Smooth muscle cell (in vitro differentiated cells): ENCODE results near the gene ZNRF3. TPM values are rescaled to one million over a fixed set of nuclear protein-coding genes. Genes with fewer than 3 reads are reported as not detected.

Experiments
- DNase-seq: peaks from one replicate; lab custom pipeline; 2025; ENCODE audit not compliant: unreplicated experiment; lab: John Stamatoyannopoulos, UW
- H2AFZ ChIP-seq: fragments of 200-600 bp; sonication (generic); 2 replicates; pipeline ENCODE4 v1.6.0; 2016; ENCODE audit warnings: antibody characterized with exemption, low read depth, mild to moderate bottlenecking
- H3F3A ChIP-seq: fragments of 200-600 bp; sonication (generic); 2 replicates; pipeline ENCODE4 v1.6.0; 2017; ENCODE audit warnings: antibody characterized with exemption, low read depth
- H3K27ac ChIP-seq: fragments of 200-600 bp; sonication (generic); 2 replicates; pipeline ENCODE4 v1.5.1; 2016; ENCODE audit warnings: low read depth, mild to moderate bottlenecking
- H3K27me3 ChIP-seq: fragments of 200-600 bp; sonication (generic); 2 replicates; pipeline ENCODE4 v1.6.1; 2016; ENCODE audit warnings: low read depth, mild to moderate bottlenecking
- H3K36me3 ChIP-seq: fragments of 200-600 bp; sonication (generic); 2 replicates; pipeline ENCODE4 v1.5.1; 2016; ENCODE audit warnings: low read depth
- H3K4me1 ChIP-seq: fragments of 200-600 bp; sonication (generic); 2 replicates; pipeline ENCODE4 v1.5.1; 2016; ENCODE audit warnings: low read depth
- H3K4me2 ChIP-seq: fragments of 200-600 bp; sonication (generic); 2 replicates; pipeline ENCODE4 v1.6.0; 2016; ENCODE audit warnings: mild to moderate bottlenecking
- H3K4me3 ChIP-seq: fragments of 200-600 bp; sonication (generic); 2 replicates; pipeline ENCODE4 v1.5.1; 2016; ENCODE audit warnings: mild to moderate bottlenecking
- H3K79me2 ChIP-seq: fragments of 200-600 bp; sonication (generic); 2 replicates; pipeline ENCODE4 v1.6.0; 2016; ENCODE audit warnings: low read depth, mild to moderate bottlenecking
- H3K9ac ChIP-seq: fragments of 200-600 bp; sonication (generic); 2 replicates; pipeline ENCODE4 v1.6.0; 2016; ENCODE audit warnings: low read depth
- H3K9me3 ChIP-seq: fragments of 200-600 bp; sonication (generic); replicated peaks from 2 replicates; pipeline ENCODE4 v1.5.1; 2016; ENCODE audit warnings: low read depth
- H4K20me1 ChIP-seq: fragments of 200-600 bp; sonication (generic); 2 replicates; pipeline ENCODE4 v1.6.0; 2016; ENCODE audit warnings: low read depth
- WGBS: methylation state at CpG from one replicate; pipeline ENCODE4 v1.1.7; 2016; ENCODE audit warnings: low lambda C conversion rate; 5-methylcytosine and 5-hydroxymethylcytosine counted together
- polyA plus RNA-seq: library from polyadenylated mRNA; unstranded; fragments of >200 nt; fragmentation: Nextera tagmentation; extraction: Ambion mirVana; gene quantifications from 2 replicates; pipeline ENCODE4 v1.2.1, GENCODE V29; 2016
- total RNA-seq: library from RNA; depleted of rRNA; stranded (reverse); fragments of >200 nt; gene quantifications from 2 replicates; pipeline ENCODE4 v1.2.3, GENCODE V29; 2014
- TF ChIP-seq, protein P1 (sequence below): fragments of 200-600 bp; sonication (generic); IDR thresholded peaks from 2 replicates; pipeline ENCODE4 v1.5.1; 2017; ENCODE audit warnings: borderline replicate concordance, mild to moderate bottlenecking, antibody characterized with exemption; ENCODE audit not compliant: insufficient read depth, poor library complexity, severe bottlenecking

Gene ZNRF3
- total and polyA plus RNA-seq, 2 experiments from 2014 or later: 4.7 to 5.5 TPM

DNA sequence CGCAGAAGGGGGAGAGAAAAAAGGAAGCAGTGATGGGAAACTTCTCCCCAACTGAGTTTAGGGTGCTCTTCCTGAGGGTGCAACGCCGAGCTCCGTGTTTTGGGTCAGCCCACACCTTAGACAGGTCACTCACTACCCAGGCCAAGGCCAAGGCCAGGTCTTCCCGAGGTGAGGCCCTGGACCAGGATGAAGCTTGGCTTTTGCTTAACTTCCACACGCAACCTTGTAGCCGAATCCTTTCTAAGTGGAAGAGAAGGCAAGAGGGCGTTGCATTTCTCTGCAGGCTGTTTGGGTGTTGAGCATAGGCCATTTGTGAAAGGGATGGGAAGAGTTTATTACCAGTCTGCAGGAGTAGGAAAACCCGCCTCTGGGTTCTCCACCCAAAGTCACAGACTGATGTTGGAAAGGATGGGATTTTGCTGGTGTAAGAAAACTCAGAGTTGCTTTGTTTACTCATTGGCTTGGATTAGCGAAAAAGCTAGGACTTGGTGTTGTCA, 191.0 kb downstream of the ZNRF3 start:
- H3K27ac ChIP-seq: no peak overlapping the region
- H3K4me3 ChIP-seq: peak overlapping the region; percentile 72
- TF ChIP-seq, protein P1, sequence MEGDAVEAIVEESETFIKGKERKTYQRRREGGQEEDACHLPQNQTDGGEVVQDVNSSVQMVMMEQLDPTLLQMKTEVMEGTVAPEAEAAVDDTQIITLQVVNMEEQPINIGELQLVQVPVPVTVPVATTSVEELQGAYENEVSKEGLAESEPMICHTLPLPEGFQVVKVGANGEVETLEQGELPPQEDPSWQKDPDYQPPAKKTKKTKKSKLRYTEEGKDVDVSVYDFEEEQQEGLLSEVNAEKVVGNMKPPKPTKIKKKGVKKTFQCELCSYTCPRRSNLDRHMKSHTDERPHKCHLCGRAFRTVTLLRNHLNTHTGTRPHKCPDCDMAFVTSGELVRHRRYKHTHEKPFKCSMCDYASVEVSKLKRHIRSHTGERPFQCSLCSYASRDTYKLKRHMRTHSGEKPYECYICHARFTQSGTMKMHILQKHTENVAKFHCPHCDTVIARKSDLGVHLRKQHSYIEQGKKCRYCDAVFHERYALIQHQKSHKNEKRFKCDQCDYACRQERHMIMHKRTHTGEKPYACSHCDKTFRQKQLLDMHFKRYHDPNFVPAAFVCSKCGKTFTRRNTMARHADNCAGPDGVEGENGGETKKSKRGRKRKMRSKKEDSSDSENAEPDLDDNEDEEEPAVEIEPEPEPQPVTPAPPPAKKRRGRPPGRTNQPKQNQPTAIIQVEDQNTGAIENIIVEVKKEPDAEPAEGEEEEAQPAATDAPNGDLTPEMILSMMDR: no peak
- 64% methylated on average over 10 of the region's 10 CpGs for WGBS
- peaks cover 14% of the 10 kb centered on the region for H3K4me1 ChIP-seq
- no peaks in the 10 kb centered on the region for H3F3A ChIP-seq
- H3K9me3 ChIP-seq: no peaks in the 10 kb centered on the region
- no peaks in the 10 kb centered on the region for H4K20me1 ChIP-seq
- H3K4me2 ChIP-seq: peak overlapping the region; percentile 95
- DNase-seq: no peak
- peaks cover 26% of the 10 kb centered on the region for H3K27me3 ChIP-seq
- no peak overlapping the region for H3K9ac ChIP-seq
- H3K79me2 ChIP-seq: no peaks in the 10 kb centered on the region
- no peaks in the 10 kb centered on the region for H3K36me3 ChIP-seq
- no peak overlapping the region for H2AFZ ChIP-seq

DNA sequence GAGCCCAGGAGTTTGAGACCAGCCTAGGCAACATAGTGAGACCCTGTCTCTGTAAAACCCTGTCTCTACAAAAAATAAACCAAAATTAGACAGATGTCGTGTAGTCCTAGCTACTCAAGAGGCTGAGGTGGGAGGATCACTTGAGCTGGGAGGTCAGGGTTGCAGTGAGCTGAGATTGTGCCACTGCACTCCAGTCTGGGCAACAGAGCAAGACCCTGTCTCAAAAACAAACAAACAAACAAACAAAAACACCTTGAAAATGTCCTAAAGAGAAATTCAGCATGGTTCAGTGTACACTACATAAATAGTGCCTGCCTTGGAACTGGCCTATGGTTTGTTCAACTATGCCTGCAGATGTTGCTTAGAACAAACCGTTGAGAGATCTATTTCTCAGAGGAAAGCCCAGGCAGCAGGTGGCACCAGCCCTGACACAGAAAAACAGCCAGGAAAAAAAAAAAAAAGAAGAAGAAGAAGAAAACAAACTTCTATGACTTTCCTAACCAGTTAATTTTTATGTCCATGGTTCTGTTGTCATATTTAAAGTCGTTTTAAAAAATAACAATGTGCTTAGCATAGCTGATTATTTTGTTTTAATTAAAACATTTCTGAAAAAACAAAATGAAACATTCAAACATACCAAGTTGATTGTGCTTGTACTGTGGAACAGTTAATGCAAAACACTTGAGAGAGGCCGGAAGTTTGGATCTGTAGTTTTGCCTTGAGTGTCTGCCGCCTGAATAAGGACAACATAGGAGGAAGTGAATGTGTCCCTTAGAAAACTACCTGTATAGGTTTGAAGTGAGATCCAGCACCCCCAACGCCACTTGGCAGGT, 194.9 kb downstream of the ZNRF3 start:
- no peaks in the 10 kb centered on the region for H3K36me3 ChIP-seq
- H3K4me2 ChIP-seq: no peak overlapping the region
- peaks cover 4% of the 10 kb centered on the region for H3K27me3 ChIP-seq
- no peak overlapping the region for H2AFZ ChIP-seq
- H3K4me1 ChIP-seq: peaks cover 3% of the 10 kb centered on the region
- H3K4me3 ChIP-seq: no peak overlapping the region
- no peak overlapping the region for H3K9ac ChIP-seq
- peaks cover 5% of the 10 kb centered on the region for H3K79me2 ChIP-seq
- TF ChIP-seq, protein P1: no peak
- no peaks in the 10 kb centered on the region for H3K9me3 ChIP-seq
- WGBS: 94% methylated on average over 6 of the region's 6 CpGs
- no peaks in the 10 kb centered on the region for H4K20me1 ChIP-seq
- H3K27ac ChIP-seq: no peak overlapping the region
- H3F3A ChIP-seq: no peaks in the 10 kb centered on the region
- no peak for DNase-seq

- Histone ChIP-seq H3K36me3 (no peaks in the 10 kb centered on the region), H3K4me3 (no peak overlapping the region), H2AFZ (no peak overlapping the region), H3F3A (no peaks in the 10 kb centered on the region), H4K20me1 (no peaks in the 10 kb centered on the region), H3K9me3 (no peaks in the 10 kb centered on the region), H3K27ac (no peak overlapping the region), H3K27me3 (no peaks in the 10 kb centered on the region), H3K9ac (no peak overlapping the region), H3K4me2 (no peak overlapping the region), H3K4me1 (peaks cover 3% of the 10 kb centered on the region), H3K79me2 (peaks cover 5% of the 10 kb centered on the region)
- 98% methylated on average over 6 of the region's 6 CpGs for WGBS
- DNase-seq: no peak
- TF ChIP-seq, protein P1: no peak
Observed at GRCh38 chr22:29078869-29079207, 195.5 kb downstream of the ZNRF3 start.
